Measurements from ENCODE around the gene ABTB2.

DNA sequence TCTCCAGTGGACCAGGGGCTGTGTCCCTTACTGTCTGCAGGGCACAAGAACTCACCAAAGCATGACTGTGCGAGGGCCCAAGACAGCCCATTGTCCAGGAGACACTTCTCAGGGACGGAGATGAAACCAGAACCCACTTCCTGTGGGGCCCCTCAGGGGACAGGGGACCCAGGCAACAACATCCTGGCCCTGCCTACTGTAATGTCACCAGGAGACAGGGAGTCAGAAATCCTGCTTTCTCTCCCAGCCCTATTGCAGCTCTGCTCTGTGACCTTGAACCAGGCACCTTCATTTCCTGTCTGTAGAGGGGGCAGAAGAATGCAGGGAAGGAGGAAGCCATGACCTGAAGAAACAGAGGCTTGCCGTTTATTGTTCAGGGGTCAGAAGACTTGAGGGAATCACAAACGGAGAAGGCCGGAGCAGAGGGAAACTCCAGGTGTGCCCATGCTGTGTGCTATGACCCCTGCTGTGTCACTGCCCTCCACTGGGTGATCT is 154.4 kb downstream of the ABTB2 start:
- TF ChIP-seq, protein P1, sequence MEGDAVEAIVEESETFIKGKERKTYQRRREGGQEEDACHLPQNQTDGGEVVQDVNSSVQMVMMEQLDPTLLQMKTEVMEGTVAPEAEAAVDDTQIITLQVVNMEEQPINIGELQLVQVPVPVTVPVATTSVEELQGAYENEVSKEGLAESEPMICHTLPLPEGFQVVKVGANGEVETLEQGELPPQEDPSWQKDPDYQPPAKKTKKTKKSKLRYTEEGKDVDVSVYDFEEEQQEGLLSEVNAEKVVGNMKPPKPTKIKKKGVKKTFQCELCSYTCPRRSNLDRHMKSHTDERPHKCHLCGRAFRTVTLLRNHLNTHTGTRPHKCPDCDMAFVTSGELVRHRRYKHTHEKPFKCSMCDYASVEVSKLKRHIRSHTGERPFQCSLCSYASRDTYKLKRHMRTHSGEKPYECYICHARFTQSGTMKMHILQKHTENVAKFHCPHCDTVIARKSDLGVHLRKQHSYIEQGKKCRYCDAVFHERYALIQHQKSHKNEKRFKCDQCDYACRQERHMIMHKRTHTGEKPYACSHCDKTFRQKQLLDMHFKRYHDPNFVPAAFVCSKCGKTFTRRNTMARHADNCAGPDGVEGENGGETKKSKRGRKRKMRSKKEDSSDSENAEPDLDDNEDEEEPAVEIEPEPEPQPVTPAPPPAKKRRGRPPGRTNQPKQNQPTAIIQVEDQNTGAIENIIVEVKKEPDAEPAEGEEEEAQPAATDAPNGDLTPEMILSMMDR (IDR thresholded peaks at IDR 0.05) = no peak
- no peak for TF ChIP-seq POLR2A (IDR thresholded peaks at IDR 0.05)

Data from esophagus squamous epithelium (tissue), 4 donors.